Endothelial cell of umbilical vein (primary cell): ENCODE measurements around the gene SQSTM1. TPM values are rescaled to one million over a fixed set of nuclear protein-coding genes. Genes with fewer than 3 reads are reported as not detected.

Experiments
- BruUV-seq: library from RNA; stranded (reverse); fragments of 400-500 nt; replicated peaks from 2 replicates; lab custom pipeline; 2021; lab: Mats Ljungman, UMichigan
- CTCF ChIA-PET: fragments of 300-600, 350-600 bp; sonication (Branson Sonifier 250); formaldehyde crosslinking; loops from one replicate; lab custom pipeline; 2021; ENCODE audit warnings: antibody characterized with exemption, inconsistent platforms; lab: Charles Lee
- POLR2A ChIA-PET: fragments of 300-600, 350-600 bp; sonication (Branson Sonifier 250); formaldehyde crosslinking; loops from one replicate; lab custom pipeline; 2021; ENCODE audit warnings: antibody characterized with exemption, inconsistent platforms; lab: Charles Lee
- DNase-seq: peaks from one replicate; pipeline ENCODE4 v3.0.0-alpha.2; 2011; ENCODE audit warnings: low read depth, low spot score
- FAIRE-seq: peaks from 2 replicates; lab custom pipeline; 2011; peaks lifted over from hg19 to GRCh38; lab: Jason Lieb, UNC
- H2AFZ ChIP-seq: 2 replicates; pipeline ENCODE4 v1.6.0; 2012; ENCODE audit warnings: low read depth, low read length, control low read depth, inconsistent platforms
- H3K27ac ChIP-seq: 2 replicates; pipeline ENCODE4 v1.5.1; 2011; ENCODE audit warnings: low read depth, mild to moderate bottlenecking, control low read depth, low read length, moderate library complexity; ENCODE audit not compliant: insufficient read depth
- H3K27me3 ChIP-seq, 2 experiments: 2 replicates each; pipeline versions ENCODE4 v1.6.0 to v1.6.1; 2011; ENCODE audit warnings: low read length in 2 of 2, mixed read lengths in 1 of 2; ENCODE audit not compliant: control insufficient read depth in 2 of 2, insufficient read depth in 2 of 2
- H3K36me3 ChIP-seq, 2 experiments: 2 replicates in 1 of 2; 3 replicates in 1 of 2; pipeline ENCODE4 v1.5.1; 2011; ENCODE audit warnings: low read length in 2 of 2, mild to moderate bottlenecking in 1 of 2, moderate library complexity in 1 of 2; ENCODE audit not compliant: control insufficient read depth in 2 of 2, insufficient read depth in 2 of 2; ENCODE audit errors: extremely low read depth in 1 of 2
- H3K4me1 ChIP-seq: 3 replicates; pipeline ENCODE4 v1.5.1; 2011; ENCODE audit warnings: mild to moderate bottlenecking, low read length; ENCODE audit not compliant: control insufficient read depth, insufficient read depth; ENCODE audit errors: extremely low read depth
- H3K4me2 ChIP-seq: 2 replicates; pipeline ENCODE4 v1.6.1; 2011; ENCODE audit warnings: low read length, control low read depth, mixed read lengths; ENCODE audit not compliant: insufficient read depth
- H3K4me3 ChIP-seq, 3 experiments: fragments of 200-600 bp in 1 of 3; sonication (generic), shearing (Covaris generic) in 1 of 3; replicated peaks in 1 of 3; 2 replicates each; pipeline ENCODE4 v1.5.1; 2011 to 2016; ENCODE audit warnings: control low read depth in 3 of 3, low read length in 3 of 3, mild to moderate bottlenecking in 2 of 3, inconsistent platforms in 1 of 3, low read depth in 1 of 3, moderate library complexity in 1 of 3; ENCODE audit not compliant: insufficient read depth in 1 of 3
- H3K79me2 ChIP-seq: 2 replicates; pipeline ENCODE4 v1.6.0; 2012; ENCODE audit warnings: low read length, inconsistent platforms; ENCODE audit not compliant: control insufficient read depth, insufficient read depth
- H3K9ac ChIP-seq: replicated peaks from 2 replicates; pipeline ENCODE3; 2011; ENCODE audit warnings: low read length, control low read depth; ENCODE audit not compliant: insufficient read depth; ENCODE audit errors: extremely low read depth
- H3K9me1 ChIP-seq: replicated peaks from 3 replicates; pipeline ENCODE4 v1.6.0; 2011; ENCODE audit warnings: mild to moderate bottlenecking, low read length; ENCODE audit not compliant: control insufficient read depth, insufficient read depth; ENCODE audit errors: extremely low read depth
- H3K9me3 ChIP-seq: replicated peaks from 2 replicates; pipeline ENCODE4 v1.5.1; 2012; ENCODE audit warnings: low read length, inconsistent platforms; ENCODE audit not compliant: control insufficient read depth, insufficient read depth
- H4K20me1 ChIP-seq: replicated peaks from 2 replicates; pipeline ENCODE3; 2011; ENCODE audit warnings: mild to moderate bottlenecking, low read length; ENCODE audit not compliant: control insufficient read depth, insufficient read depth; ENCODE audit errors: extremely low read depth
- EZH2 ChIP-seq: IDR thresholded peaks from 2 replicates; pipeline ENCODE4 v1.6.1; 2012; ENCODE audit warnings: borderline replicate concordance, low read depth, mild to moderate bottlenecking, moderate library complexity, low read length, inconsistent platforms; ENCODE audit not compliant: severe bottlenecking
- GATA2 ChIP-seq: IDR thresholded peaks from 2 replicates; pipeline ENCODE4 v1.7.0; 2011; ENCODE audit warnings: low read depth, mild to moderate bottlenecking, moderate library complexity, mixed read lengths, low read length; ENCODE audit not compliant: insufficient read length, insufficient read depth
- MYC ChIP-seq: IDR thresholded peaks from one replicate; pipeline ENCODE4 v1.6.1; 2011; ENCODE audit warnings: mild to moderate bottlenecking, low read depth, low read length
- POLR2AphosphoS5 ChIP-seq: IDR thresholded peaks from 2 replicates; pipeline ENCODE4 v1.6.1; 2012; ENCODE audit warnings: low read depth, mild to moderate bottlenecking, control low read depth, low read length, moderate library complexity; ENCODE audit not compliant: insufficient read depth
- dilution Hi-C: fragments of 300-500 bp; cut with MboI; formaldehyde crosslinking; loops from one replicate; pipeline ENCODE4 v1.15.0; 2019; ENCODE audit warnings: low sequenced_read_pairs; ENCODE audit not compliant: extremely low pct_ligation_motif_present
- intact Hi-C: fragments of 100-400 bp; cut with micrococcal nuclease; formaldehyde crosslinking; loops from one replicate; pipeline ENCODE4 v1.10.0; 2022
- polyA plus RNA-seq, 4 experiments: library from polyadenylated mRNA; depleted of rRNA in 3 of 4; stranded (reverse) in 3 of 4; unstranded in 1 of 4; fragments of >200 nt; gene quantifications; 2 replicates each; pipeline versions ENCODE4 v1.2.1 to v1.2.3, GENCODE V29; 2011 to 2012; ENCODE audit warnings: missing spikeins in 1 of 4
- total RNA-seq: library from RNA; stranded (reverse); gene quantifications from 2 replicates; pipeline ENCODE4 v1.2.3, GENCODE V29; 2021
- TF ChIP-seq, protein P1 (sequence below), 2 donors: IDR thresholded peaks; 1 replicate in 1 of 2; 2 replicates in 1 of 2; pipeline ENCODE4 v1.5.1; 2011; ENCODE audit warnings: low read length in 2 of 2, mild to moderate bottlenecking in 2 of 2, moderate library complexity in 2 of 2, control low read depth in 1 of 2, inconsistent platforms in 1 of 2, low read depth in 1 of 2; ENCODE audit not compliant: insufficient read depth in 1 of 2; ENCODE audit errors: extremely low read depth in 1 of 2
- TF ChIP-seq, protein P2 (sequence below): IDR thresholded peaks from 2 replicates; pipeline ENCODE4 v1.6.1; 2011; ENCODE audit not compliant: insufficient read depth, insufficient read length

SQSTM1 gene
- total and polyA plus RNA-seq, 2 donors (not counting 3 experiments of a cell fraction or from before 2014, with no cell fraction given): 302 to 346 TPM

- dilution Hi-C loops: no loop called here
- Histone ChIP-seq H3K9me1 (no peaks in the 10 kb centered on the region), H3K27ac (no peak within 1 kb of the TSS), H3K9ac (no peak within 1 kb of the TSS), H2AFZ (no peak within 1 kb of the TSS), H3K4me1 (peaks cover 10% of the 10 kb centered on the region), H3K79me2 (no peaks in the 10 kb centered on the region), H3K4me3 (no peak within 1 kb of the TSS), H3K27me3 (no peaks in the 10 kb centered on the region), H3K9me3 (no peaks in the 10 kb centered on the region), H4K20me1 (no peaks in the 10 kb centered on the region), H3K4me2 (no peak within 1 kb of the TSS), H3K36me3 (peaks cover 2 to 10% of the 10 kb centered on the region in 2 experiments)
- BruUV-seq: no TSS peak
- TF ChIP-seq, protein P1, sequence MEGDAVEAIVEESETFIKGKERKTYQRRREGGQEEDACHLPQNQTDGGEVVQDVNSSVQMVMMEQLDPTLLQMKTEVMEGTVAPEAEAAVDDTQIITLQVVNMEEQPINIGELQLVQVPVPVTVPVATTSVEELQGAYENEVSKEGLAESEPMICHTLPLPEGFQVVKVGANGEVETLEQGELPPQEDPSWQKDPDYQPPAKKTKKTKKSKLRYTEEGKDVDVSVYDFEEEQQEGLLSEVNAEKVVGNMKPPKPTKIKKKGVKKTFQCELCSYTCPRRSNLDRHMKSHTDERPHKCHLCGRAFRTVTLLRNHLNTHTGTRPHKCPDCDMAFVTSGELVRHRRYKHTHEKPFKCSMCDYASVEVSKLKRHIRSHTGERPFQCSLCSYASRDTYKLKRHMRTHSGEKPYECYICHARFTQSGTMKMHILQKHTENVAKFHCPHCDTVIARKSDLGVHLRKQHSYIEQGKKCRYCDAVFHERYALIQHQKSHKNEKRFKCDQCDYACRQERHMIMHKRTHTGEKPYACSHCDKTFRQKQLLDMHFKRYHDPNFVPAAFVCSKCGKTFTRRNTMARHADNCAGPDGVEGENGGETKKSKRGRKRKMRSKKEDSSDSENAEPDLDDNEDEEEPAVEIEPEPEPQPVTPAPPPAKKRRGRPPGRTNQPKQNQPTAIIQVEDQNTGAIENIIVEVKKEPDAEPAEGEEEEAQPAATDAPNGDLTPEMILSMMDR (IDR thresholded peaks at IDR 0.05; ENCODE audit: extremely low read depth in 1 of 2, insufficient read depth in 1 of 2, low read depth in 1 of 2, low read length in 2 of 2): no peak
- DNase-seq (peak; percentile 52), FAIRE-seq (peak; percentile 52)
- intact Hi-C loops: loop anchor here (10.0 kb wide), 1 partner anchor 129 kb away; no protein-coding TSS in a partner anchor
- ChIA-PET CTCF (interaction anchor here (0.6 to 8.8 kb wide), 8 partner anchors 9 to 61 kb away, joined by 3 to 103 read pairs (median 3); partner anchors contain the start of gene MAML1), POLR2A (no interaction called here)
Observed at GRCh38 chr5:179793468-179794139, 27.1 kb upstream of the SQSTM1 start, which contains the start of gene LTC4S. LTC4S (plus strand) TSS chr5:179793986; CDS start chr5:179794081, 95 bp downstream.

GRCh38 chr5:179794171-179794570 is 26.5 kb upstream of the SQSTM1 start:
- intact Hi-C loops (loop anchor here (10.0 kb wide), 1 partner anchor 129 kb away; no protein-coding TSS in a partner anchor), dilution Hi-C loops (no loop called here)
- Histone ChIP-seq H4K20me1 (no peaks in the 10 kb centered on the region), H3K9me1 (no peaks in the 10 kb centered on the region), H3K9me3 (no peaks in the 10 kb centered on the region), H3K27ac (no peak overlapping the region), H3K79me2 (no peaks in the 10 kb centered on the region), H3K9ac (no peak overlapping the region), H2AFZ (no peak overlapping the region), H3K4me3 (no peak overlapping the region), H3K4me2 (no peak overlapping the region), H3K4me1 (peaks cover 10% of the 10 kb centered on the region), H3K27me3 (no peaks in the 10 kb centered on the region), H3K36me3 (peaks cover 6 to 16% of the 10 kb centered on the region in 2 experiments)
- FAIRE-seq (no peak), DNase-seq (no peak)
- TF ChIP-seq EZH2 (no peak), MYC (no peak), POLR2AphosphoS5 (no peak), GATA2 (no peak)
- TF ChIP-seq, protein P2, sequence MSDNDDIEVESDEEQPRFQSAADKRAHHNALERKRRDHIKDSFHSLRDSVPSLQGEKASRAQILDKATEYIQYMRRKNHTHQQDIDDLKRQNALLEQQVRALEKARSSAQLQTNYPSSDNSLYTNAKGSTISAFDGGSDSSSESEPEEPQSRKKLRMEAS: no peak
- TF ChIP-seq, protein P1 (IDR thresholded peaks at IDR 0.05; ENCODE audit: extremely low read depth in 1 of 2, insufficient read depth in 1 of 2, low read depth in 1 of 2, low read length in 2 of 2): no peak
- CTCF ChIA-PET: interaction anchor here (1.1 to 8.8 kb wide), 6 partner anchors 9 to 35 kb away, joined by 3 to 103 read pairs (median 3); no protein-coding TSS in a partner anchor
- POLR2A ChIA-PET: no interaction called here
- BruUV-seq: no TSS peak
